ENCODE measurements around the gene DPCD. TPM values are rescaled to one million over a fixed set of nuclear protein-coding genes. Genes with fewer than 3 reads are reported as not detected.

The DPCD gene
- total and polyA plus RNA-seq, 2 of the 8 experiments (the other 6 are each of a cell fraction or from before 2014, with no cell fraction given), result 21.2 to 31.4 TPM

- no peak overlapping the region for H3K4ac ChIP-seq (replicated peaks; ENCODE audit: insufficient read length, low read depth, low read length)
- 0 out of 7 replicates have a peak overlapping the region, but pooled peaks of 1 of the 4 experiments have one; percentile 8 for H3K9ac ChIP-seq (replicated peaks in 1 of 4; ENCODE audit: extremely low read depth in 1 of 4, low read depth in 3 of 4, low read length in 3 of 4)
- H3K18ac ChIP-seq (ENCODE audit: extremely low read depth, low read length), result peak overlapping the region; percentile 20
- CTCF ChIA-PET (ENCODE audit: partially characterized antibody), result interaction anchor here (1.7 to 5.6 kb wide), 2 partner anchors 15 to 119 kb away, joined by 4 to 25 read pairs; no protein-coding TSS in a partner anchor
- peaks cover under 1 to 7% of the 10 kb centered on the region in 2 experiments; a peak in 1 of 4 replicates for H3K9me3 ChIP-seq (ENCODE audit: insufficient read depth in 2 of 2, low read depth in 1 of 2, low read length in 1 of 2)
- no peak for DNase-seq (ENCODE audit: low read depth in 1 of 2, low spot score in 2 of 2)
- no peak overlapping the region for H2BK120ac ChIP-seq (replicated peaks; ENCODE audit: low read depth, low read length)
- H2BK15ac ChIP-seq (ENCODE audit: low read length), result no peak overlapping the region
- no peak overlapping the region for H3K27ac ChIP-seq (ENCODE audit: low read depth, low read length)
- no peaks in the 10 kb centered on the region for H3K23me2 ChIP-seq (ENCODE audit: low read depth, low read length)
- H3K56ac ChIP-seq (replicated peaks; ENCODE audit: insufficient read length, low read depth, low read length), result no peak overlapping the region
- H3K23ac ChIP-seq (ENCODE audit: insufficient read length), result peak overlapping the region; percentile 18
- H3K79me1 ChIP-seq (ENCODE audit: low read depth, low read length), result no peaks in the 10 kb centered on the region; the same call in 1 of the 2 replicates
- no peak overlapping the region for H2BK20ac ChIP-seq (ENCODE audit: low read length)
- H3K27me3 ChIP-seq (replicated peaks in 1 of 4; ENCODE audit: control insufficient read depth in 3 of 4, extremely low read depth in 1 of 4, insufficient read depth in 3 of 4, low read length in 3 of 4), result no peaks in the 10 kb centered on the region
- no peak overlapping the region for H3K4me2 ChIP-seq (ENCODE audit: insufficient read depth in 1 of 2, low read depth in 2 of 2, low read length in 2 of 2)
- H3K36me3 ChIP-seq (ENCODE audit: control insufficient read depth in 2 of 4, insufficient read depth in 4 of 4, low read length in 3 of 4), result 0 out of 8 replicates have a peak, but pooled peaks cover 0 to 3% (median 0%) of the 10 kb centered on the region in 4 experiments
- 92% methylated on average over 1 of the region's 1 CpG; no CpG with 5 or more reads in 1 of the 2 experiments for WGBS, 2 experiments (ENCODE audit: extremely low coverage in 1 of 2, insufficient coverage in 1 of 2, insufficient read length in 1 of 2, insufficient replicate concordance in 2 of 2, low coverage in 1 of 2, low lambda C conversion rate in 2 of 2, missing lambda C conversion rate in 1 of 2)
- no peak overlapping the region for H3K14ac ChIP-seq (ENCODE audit: insufficient read length)
- H3K4me1 ChIP-seq (replicated peaks in 1 of 4; ENCODE audit: control insufficient read depth in 3 of 4, insufficient read depth in 4 of 4, low read length in 3 of 4), result no peaks in the 10 kb centered on the region; a peak in 1 of 7 replicates
- no peak overlapping the region for H3K4me3 ChIP-seq (ENCODE audit: extremely low read depth in 1 of 4, insufficient read depth in 2 of 4, low read depth in 3 of 4, low read length in 4 of 4)
- H2BK12ac ChIP-seq (ENCODE audit: low read depth, low read length), result no peak overlapping the region
- POLR2A ChIA-PET (ENCODE audit: partially characterized antibody), result interaction anchor here (1.6 kb wide), 1 partner anchor 24 kb away, joined by 3 read pairs; no protein-coding TSS in a partner anchor
- no peak overlapping the region; the same call in 1 of the 2 replicates for H2AK5ac ChIP-seq (ENCODE audit: low read depth, low read length)
- FAIRE-seq, result no peak
- H4K20me1 ChIP-seq (replicated peaks in 1 of 2; ENCODE audit: control insufficient read depth in 1 of 2, insufficient read depth in 2 of 2, low read length in 2 of 2), result no peaks in the 10 kb centered on the region
- no peaks in the 10 kb centered on the region for H3K79me2 ChIP-seq (ENCODE audit: control insufficient read depth in 1 of 2, insufficient read depth in 2 of 2, low read length in 2 of 2)
- H4K91ac ChIP-seq (replicated peaks; ENCODE audit: insufficient read length, low read length), result no peak overlapping the region
- H2AFZ ChIP-seq (ENCODE audit: low read length), result no peak overlapping the region
- H4K8ac ChIP-seq (ENCODE audit: extremely low read depth, insufficient read depth, low read length), result no peak overlapping the region
- no peak overlapping the region for H4K5ac ChIP-seq (ENCODE audit: insufficient read length, low read depth, low read length)
- no peak overlapping the region for H2BK5ac ChIP-seq (ENCODE audit: low read depth, low read length)
- TF ChIP-seq ATF3 (IDR thresholded peaks at IDR 0.05; ENCODE audit: insufficient read depth, low read depth, low read length) (no peak), ATF2 (IDR thresholded peaks at IDR 0.05; ENCODE audit: low read length) (no peak), CTBP2 (IDR thresholded peaks at IDR 0.05; ENCODE audit: borderline replicate concordance, insufficient read depth, insufficient read length, low read length) (no peak), BACH1 (IDR thresholded peaks at IDR 0.05; ENCODE audit: low read length) (no peak), KDM5A (IDR thresholded peaks at IDR 0.05; ENCODE audit: low read length) (no peak)
These were observed 42.5 kb downstream of the DPCD start for GRCh38 chr10:101630633-101630920.

Measured in H1 (cell line).